Measurements from ENCODE around the gene MTMR12.

The MTMR12 gene

DNA sequence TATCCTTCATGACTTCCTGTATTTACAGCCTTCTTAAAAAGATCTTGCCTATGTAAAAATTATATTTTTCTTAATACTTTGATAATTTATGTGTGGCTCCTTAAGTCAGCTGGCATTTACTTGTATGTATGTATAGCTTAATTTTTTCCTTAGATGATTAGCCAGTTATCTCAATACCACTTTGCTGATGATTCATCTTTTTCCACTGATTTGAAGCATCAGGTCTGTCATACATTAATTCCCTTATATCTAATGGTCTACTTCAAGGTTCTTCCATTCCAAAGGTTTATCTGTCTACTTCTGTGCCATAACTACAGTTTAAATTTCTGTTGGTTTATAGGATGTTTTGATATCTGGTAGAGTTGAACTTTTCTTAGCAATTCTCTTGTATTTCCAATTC lies 44.9 kb upstream of the MTMR12 start:
- Histone ChIP-seq H3K79me2 (ENCODE audit: low read length) (no peaks in the 10 kb centered on the region), H3K4me1 (ENCODE audit: low read length) (no peaks in the 10 kb centered on the region), H2AFZ (ENCODE audit: low read depth, low read length) (no peak overlapping the region), H3K27ac (ENCODE audit: low read length) (no peak overlapping the region), H3K36me3 (replicated peaks; ENCODE audit: low read depth, low read length) (peaks cover 11% of the 10 kb centered on the region), H3K4me3 (ENCODE audit: low read length) (no peak overlapping the region), H4K20me1 (ENCODE audit: insufficient read depth, low read length) (no peaks in the 10 kb centered on the region), H3K9ac (ENCODE audit: low read length) (no peak overlapping the region), H3K9me3 (ENCODE audit: insufficient read depth, low read length) (no peaks in the 10 kb centered on the region), H3K27me3 (ENCODE audit: low read depth, low read length) (no peaks in the 10 kb centered on the region), H3K4me2 (ENCODE audit: low read length) (no peak overlapping the region)
- no peak for TF ChIP-seq EZH2phosphoT487 (IDR thresholded peaks at IDR 0.05; ENCODE audit: low read depth)
- TF ChIP-seq, protein P1, sequence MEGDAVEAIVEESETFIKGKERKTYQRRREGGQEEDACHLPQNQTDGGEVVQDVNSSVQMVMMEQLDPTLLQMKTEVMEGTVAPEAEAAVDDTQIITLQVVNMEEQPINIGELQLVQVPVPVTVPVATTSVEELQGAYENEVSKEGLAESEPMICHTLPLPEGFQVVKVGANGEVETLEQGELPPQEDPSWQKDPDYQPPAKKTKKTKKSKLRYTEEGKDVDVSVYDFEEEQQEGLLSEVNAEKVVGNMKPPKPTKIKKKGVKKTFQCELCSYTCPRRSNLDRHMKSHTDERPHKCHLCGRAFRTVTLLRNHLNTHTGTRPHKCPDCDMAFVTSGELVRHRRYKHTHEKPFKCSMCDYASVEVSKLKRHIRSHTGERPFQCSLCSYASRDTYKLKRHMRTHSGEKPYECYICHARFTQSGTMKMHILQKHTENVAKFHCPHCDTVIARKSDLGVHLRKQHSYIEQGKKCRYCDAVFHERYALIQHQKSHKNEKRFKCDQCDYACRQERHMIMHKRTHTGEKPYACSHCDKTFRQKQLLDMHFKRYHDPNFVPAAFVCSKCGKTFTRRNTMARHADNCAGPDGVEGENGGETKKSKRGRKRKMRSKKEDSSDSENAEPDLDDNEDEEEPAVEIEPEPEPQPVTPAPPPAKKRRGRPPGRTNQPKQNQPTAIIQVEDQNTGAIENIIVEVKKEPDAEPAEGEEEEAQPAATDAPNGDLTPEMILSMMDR (IDR thresholded peaks at IDR 0.05; ENCODE audit: low read depth, low read length), result no peak

DNA sequence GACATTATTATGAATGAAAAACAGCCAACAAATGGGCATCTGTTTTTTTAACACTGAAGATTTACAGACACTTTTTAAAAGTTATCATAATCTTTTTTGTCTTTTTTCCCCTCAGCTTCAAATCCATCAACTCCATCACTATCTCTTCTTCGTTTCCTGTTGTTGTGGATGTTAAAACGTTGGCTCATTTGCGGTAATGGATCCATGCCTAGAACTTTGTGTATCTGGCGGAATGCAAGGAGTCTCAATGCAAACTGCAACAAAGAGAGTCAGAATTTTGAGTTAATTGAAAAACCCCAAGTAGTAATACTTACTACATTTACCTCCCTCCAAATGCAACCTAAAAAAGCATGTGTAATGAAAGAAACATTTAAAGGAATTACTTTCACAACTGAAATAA lies 42.9 kb upstream of the MTMR12 start:
- Histone ChIP-seq H3K27ac (ENCODE audit: low read length) (no peak overlapping the region), H3K9ac (ENCODE audit: low read length) (no peak overlapping the region), H3K9me3 (ENCODE audit: insufficient read depth, low read length) (no peaks in the 10 kb centered on the region), H3K4me2 (ENCODE audit: low read length) (no peak overlapping the region), H3K4me1 (ENCODE audit: low read length) (no peaks in the 10 kb centered on the region), H3K79me2 (ENCODE audit: low read length) (no peaks in the 10 kb centered on the region), H3K27me3 (ENCODE audit: low read depth, low read length) (no peaks in the 10 kb centered on the region), H2AFZ (ENCODE audit: low read depth, low read length) (no peak overlapping the region), H3K36me3 (replicated peaks; ENCODE audit: low read depth, low read length) (peaks cover 5% of the 10 kb centered on the region), H3K4me3 (ENCODE audit: low read length) (no peak overlapping the region), H4K20me1 (ENCODE audit: insufficient read depth, low read length) (no peaks in the 10 kb centered on the region)
- TF ChIP-seq EZH2phosphoT487 (IDR thresholded peaks at IDR 0.05; ENCODE audit: low read depth), result no peak
- TF ChIP-seq, protein P1 (IDR thresholded peaks at IDR 0.05; ENCODE audit: low read depth, low read length), result no peak

DNA sequence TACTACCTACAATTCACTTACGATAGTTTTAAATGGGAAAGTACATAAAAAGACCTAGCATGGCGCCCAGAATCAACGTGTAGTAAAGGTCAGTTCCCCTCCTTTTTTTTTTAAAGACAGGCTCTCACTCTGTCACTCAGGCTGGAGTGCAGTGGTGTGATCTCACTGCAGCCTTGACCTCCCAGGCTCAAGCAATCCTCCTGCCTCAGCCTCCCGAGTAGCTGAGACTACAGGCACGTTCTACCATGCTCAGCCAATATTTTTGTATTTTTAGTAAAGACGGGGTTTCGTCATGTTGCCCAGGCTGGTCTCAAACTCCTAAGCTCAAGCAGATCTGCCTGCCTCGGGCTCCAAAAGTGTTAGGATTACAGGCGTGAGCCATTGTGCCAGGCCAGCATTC lies 40.7 kb upstream of the MTMR12 start:
- no peaks in the 10 kb centered on the region for H3K4me1 ChIP-seq (ENCODE audit: low read length)
- no peak overlapping the region for H3K4me3 ChIP-seq (ENCODE audit: low read length)
- peaks cover 5% of the 10 kb centered on the region for H3K36me3 ChIP-seq (replicated peaks; ENCODE audit: low read depth, low read length)
- no peaks in the 10 kb centered on the region for H3K27me3 ChIP-seq (ENCODE audit: low read depth, low read length)
- H3K4me2 ChIP-seq (ENCODE audit: low read length), result no peak overlapping the region
- no peak overlapping the region for H3K27ac ChIP-seq (ENCODE audit: low read length)
- TF ChIP-seq, protein P1 (IDR thresholded peaks at IDR 0.05; ENCODE audit: low read depth, low read length), result no peak
- no peak for TF ChIP-seq EZH2phosphoT487 (IDR thresholded peaks at IDR 0.05; ENCODE audit: low read depth)
- H3K9me3 ChIP-seq (ENCODE audit: insufficient read depth, low read length), result no peaks in the 10 kb centered on the region
- H2AFZ ChIP-seq (ENCODE audit: low read depth, low read length), result no peak overlapping the region
- no peaks in the 10 kb centered on the region for H3K79me2 ChIP-seq (ENCODE audit: low read length)
- no peak overlapping the region for H3K9ac ChIP-seq (ENCODE audit: low read length)
- no peaks in the 10 kb centered on the region for H4K20me1 ChIP-seq (ENCODE audit: insufficient read depth, low read length)

DNA sequence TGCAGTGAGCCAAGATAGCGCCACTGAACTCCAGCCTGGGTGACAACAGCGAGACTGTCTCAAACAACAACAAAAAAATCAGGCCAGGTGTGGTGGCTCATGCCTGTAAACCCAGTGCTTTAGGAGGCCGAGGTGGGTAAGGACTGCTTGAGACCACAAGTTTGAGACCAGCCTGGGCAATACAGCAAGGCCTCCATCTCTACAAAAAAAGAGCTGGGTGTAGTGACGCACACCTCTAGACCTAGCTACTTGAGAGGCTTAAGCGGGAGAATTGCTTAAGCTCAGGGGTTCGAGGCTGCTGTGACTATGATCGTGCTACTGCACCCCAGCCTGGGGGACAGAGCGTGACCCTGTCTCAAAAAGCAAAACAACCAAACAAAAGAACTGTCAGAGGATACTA lies 39.9 kb upstream of the MTMR12 start:
- H4K20me1 ChIP-seq (ENCODE audit: insufficient read depth, low read length), result no peaks in the 10 kb centered on the region
- H3K27ac ChIP-seq (ENCODE audit: low read length), result no peak overlapping the region
- H2AFZ ChIP-seq (ENCODE audit: low read depth, low read length), result no peak overlapping the region
- no peak overlapping the region for H3K4me2 ChIP-seq (ENCODE audit: low read length)
- no peaks in the 10 kb centered on the region for H3K79me2 ChIP-seq (ENCODE audit: low read length)
- H3K9me3 ChIP-seq (ENCODE audit: insufficient read depth, low read length), result no peaks in the 10 kb centered on the region
- H3K36me3 ChIP-seq (replicated peaks; ENCODE audit: low read depth, low read length), result peaks cover 5% of the 10 kb centered on the region
- TF ChIP-seq, protein P1 (IDR thresholded peaks at IDR 0.05; ENCODE audit: low read depth, low read length), result no peak
- TF ChIP-seq EZH2phosphoT487 (IDR thresholded peaks at IDR 0.05; ENCODE audit: low read depth), result no peak
- H3K27me3 ChIP-seq (ENCODE audit: low read depth, low read length), result no peaks in the 10 kb centered on the region
- no peaks in the 10 kb centered on the region for H3K4me1 ChIP-seq (ENCODE audit: low read length)
- H3K4me3 ChIP-seq (ENCODE audit: low read length), result no peak overlapping the region
- no peak overlapping the region for H3K9ac ChIP-seq (ENCODE audit: low read length)

All from OCI-LY3 (cell line).